ENCODE results near the gene MAP3K8. TPM values are rescaled to one million over a fixed set of nuclear protein-coding genes. Genes with fewer than 3 reads are reported as not detected.

The MAP3K8 gene
- total and polyA plus RNA-seq, 9 of the 15 experiments (the other 6 are each of a cell fraction or from before 2014, with no cell fraction given), result 6.9 to 23.6 (median 13.6) TPM

DNA sequence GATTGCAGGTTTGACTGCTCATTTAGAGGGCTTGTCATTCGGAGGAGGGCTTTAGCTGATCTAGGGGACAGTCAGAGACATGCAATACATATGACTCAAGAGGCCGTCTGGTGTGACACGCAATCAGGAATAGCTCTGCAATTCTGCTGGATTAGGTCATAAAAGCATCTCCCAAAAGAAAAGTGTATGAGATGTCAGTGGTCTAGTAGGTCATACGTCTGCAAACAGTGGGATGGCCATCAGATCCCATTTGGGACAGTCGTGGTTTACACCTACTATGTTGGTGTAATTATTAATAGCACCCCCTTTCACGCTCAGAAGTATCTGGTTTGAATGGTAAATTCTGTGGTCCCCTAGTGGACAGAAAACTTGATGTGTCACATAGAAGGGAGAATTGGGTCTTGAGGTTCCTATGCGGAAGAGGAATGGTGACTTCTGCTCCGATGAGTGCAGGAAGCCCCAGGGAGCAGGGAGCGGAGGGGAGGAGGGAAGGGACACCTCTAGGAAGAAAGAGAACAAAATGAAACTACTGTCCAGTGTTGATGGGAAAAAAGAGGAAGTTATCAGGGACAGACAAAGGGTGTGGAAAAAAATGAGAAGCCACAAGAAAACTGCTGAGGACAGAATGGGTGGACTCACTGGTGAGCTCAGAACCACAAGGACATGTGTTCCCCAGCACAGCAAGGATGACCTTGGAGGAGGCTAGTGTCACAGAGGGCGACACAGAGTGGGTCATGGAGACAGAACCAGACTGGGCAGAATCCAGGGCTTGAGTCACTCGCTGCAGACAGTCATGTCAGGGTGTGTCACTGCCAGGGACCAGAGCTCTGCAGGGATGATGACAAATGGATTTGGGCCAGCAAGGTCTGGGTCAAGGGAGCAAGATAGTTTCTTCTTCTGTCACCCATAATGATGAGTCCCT is 59.9 kb downstream of the MAP3K8 start (continued):
- TF ChIP-seq, protein P1, sequence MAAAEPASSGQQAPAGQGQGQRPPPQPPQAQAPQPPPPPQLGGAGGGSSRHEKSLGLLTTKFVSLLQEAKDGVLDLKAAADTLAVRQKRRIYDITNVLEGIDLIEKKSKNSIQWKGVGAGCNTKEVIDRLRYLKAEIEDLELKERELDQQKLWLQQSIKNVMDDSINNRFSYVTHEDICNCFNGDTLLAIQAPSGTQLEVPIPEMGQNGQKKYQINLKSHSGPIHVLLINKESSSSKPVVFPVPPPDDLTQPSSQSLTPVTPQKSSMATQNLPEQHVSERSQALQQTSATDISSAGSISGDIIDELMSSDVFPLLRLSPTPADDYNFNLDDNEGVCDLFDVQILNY (CRISPR knock-in tag; IDR thresholded peaks at IDR 0.05), result no peak
- TF ChIP-seq, protein P2, sequence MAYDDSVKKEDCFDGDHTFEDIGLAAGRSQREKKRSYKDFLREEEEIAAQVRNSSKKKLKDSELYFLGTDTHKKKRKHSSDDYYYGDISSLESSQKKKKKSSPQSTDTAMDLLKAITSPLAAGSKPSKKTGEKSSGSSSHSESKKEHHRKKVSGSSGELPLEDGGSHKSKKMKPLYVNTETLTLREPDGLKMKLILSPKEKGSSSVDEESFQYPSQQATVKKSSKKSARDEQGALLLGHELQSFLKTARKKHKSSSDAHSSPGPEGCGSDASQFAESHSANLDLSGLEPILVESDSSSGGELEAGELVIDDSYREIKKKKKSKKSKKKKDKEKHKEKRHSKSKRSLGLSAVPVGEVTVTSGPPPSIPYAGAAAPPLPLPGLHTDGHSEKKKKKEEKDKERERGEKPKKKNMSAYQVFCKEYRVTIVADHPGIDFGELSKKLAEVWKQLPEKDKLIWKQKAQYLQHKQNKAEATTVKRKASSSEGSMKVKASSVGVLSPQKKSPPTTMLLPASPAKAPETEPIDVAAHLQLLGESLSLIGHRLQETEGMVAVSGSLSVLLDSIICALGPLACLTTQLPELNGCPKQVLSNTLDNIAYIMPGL (CRISPR knock-in tag; IDR thresholded peaks at IDR 0.05), result no peak
- no peak for TF ChIP-seq ZNF197 (CRISPR knock-in tag; IDR thresholded peaks at IDR 0.05; ENCODE audit: low read depth)
- TF ChIP-seq MYBL2 (IDR thresholded peaks at IDR 0.05; ENCODE audit: low read depth), result no peak
- no peak for TF ChIP-seq MYBL2 (CRISPR knock-in tag; IDR thresholded peaks at IDR 0.05; ENCODE audit: borderline replicate concordance)
- no peak for TF ChIP-seq POLR2A (conservative IDR thresholded peaks at IDR 0.05)
- TF ChIP-seq, protein P3, sequence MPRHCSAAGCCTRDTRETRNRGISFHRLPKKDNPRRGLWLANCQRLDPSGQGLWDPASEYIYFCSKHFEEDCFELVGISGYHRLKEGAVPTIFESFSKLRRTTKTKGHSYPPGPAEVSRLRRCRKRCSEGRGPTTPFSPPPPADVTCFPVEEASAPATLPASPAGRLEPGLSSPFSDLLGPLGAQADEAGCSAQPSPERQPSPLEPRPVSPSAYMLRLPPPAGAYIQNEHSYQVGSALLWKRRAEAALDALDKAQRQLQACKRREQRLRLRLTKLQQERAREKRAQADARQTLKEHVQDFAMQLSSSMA (CRISPR knock-in tag; IDR thresholded peaks at IDR 0.05), result no peak
- no peak for TF ChIP-seq FOXJ2 (tag; IDR thresholded peaks at IDR 0.05)
- no peak for TF ChIP-seq PCBP2 (IDR thresholded peaks at IDR 0.05; ENCODE audit: low read depth, low read length, poor library complexity, severe bottlenecking)
- no peak for TF ChIP-seq ZNF184 (CRISPR knock-in tag; IDR thresholded peaks at IDR 0.05)
- no peak for TF ChIP-seq PHF21A (IDR thresholded peaks at IDR 0.05; ENCODE audit: borderline replicate concordance, low read depth)
- TF ChIP-seq ZNF586 (CRISPR knock-in tag; conservative IDR thresholded peaks at IDR 0.05), result no peak
- no peak for TF ChIP-seq ZFP1 (CRISPR knock-in tag; IDR thresholded peaks at IDR 0.05)
- TF ChIP-seq, protein P4, sequence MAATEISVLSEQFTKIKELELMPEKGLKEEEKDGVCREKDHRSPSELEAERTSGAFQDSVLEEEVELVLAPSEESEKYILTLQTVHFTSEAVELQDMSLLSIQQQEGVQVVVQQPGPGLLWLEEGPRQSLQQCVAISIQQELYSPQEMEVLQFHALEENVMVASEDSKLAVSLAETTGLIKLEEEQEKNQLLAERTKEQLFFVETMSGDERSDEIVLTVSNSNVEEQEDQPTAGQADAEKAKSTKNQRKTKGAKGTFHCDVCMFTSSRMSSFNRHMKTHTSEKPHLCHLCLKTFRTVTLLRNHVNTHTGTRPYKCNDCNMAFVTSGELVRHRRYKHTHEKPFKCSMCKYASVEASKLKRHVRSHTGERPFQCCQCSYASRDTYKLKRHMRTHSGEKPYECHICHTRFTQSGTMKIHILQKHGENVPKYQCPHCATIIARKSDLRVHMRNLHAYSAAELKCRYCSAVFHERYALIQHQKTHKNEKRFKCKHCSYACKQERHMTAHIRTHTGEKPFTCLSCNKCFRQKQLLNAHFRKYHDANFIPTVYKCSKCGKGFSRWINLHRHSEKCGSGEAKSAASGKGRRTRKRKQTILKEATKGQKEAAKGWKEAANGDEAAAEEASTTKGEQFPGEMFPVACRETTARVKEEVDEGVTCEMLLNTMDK (IDR thresholded peaks at IDR 0.05; ENCODE audit: borderline replicate concordance, insufficient read depth, low read depth, low read length, poor library complexity, severe bottlenecking), result no peak
- peak; percentile 39 to 44; a peak in 3 of 4 replicates for TF ChIP-seq NRF1 (conservative IDR thresholded peaks at IDR 0.05 in 1 of 2, IDR thresholded peaks at IDR 0.05 in 1 of 2)
- TF ChIP-seq, protein P5, sequence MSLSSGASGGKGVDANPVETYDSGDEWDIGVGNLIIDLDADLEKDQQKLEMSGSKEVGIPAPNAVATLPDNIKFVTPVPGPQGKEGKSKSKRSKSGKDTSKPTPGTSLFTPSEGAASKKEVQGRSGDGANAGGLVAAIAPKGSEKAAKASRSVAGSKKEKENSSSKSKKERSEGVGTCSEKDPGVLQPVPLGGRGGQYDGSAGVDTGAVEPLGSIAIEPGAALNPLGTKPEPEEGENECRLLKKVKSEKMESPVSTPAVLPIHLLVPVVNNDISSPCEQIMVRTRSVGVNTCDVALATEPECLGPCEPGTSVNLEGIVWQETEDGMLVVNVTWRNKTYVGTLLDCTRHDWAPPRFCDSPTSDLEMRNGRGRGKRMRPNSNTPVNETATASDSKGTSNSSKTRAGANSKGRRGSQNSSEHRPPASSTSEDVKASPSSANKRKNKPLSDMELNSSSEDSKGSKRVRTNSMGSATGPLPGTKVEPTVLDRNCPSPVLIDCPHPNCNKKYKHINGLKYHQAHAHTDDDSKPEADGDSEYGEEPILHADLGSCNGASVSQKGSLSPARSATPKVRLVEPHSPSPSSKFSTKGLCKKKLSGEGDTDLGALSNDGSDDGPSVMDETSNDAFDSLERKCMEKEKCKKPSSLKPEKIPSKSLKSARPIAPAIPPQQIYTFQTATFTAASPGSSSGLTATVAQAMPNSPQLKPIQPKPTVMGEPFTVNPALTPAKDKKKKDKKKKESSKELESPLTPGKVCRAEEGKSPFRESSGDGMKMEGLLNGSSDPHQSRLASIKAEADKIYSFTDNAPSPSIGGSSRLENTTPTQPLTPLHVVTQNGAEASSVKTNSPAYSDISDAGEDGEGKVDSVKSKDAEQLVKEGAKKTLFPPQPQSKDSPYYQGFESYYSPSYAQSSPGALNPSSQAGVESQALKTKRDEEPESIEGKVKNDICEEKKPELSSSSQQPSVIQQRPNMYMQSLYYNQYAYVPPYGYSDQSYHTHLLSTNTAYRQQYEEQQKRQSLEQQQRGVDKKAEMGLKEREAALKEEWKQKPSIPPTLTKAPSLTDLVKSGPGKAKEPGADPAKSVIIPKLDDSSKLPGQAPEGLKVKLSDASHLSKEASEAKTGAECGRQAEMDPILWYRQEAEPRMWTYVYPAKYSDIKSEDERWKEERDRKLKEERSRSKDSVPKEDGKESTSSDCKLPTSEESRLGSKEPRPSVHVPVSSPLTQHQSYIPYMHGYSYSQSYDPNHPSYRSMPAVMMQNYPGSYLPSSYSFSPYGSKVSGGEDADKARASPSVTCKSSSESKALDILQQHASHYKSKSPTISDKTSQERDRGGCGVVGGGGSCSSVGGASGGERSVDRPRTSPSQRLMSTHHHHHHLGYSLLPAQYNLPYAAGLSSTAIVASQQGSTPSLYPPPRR (CRISPR knock-in tag; IDR thresholded peaks at IDR 0.05; ENCODE audit: borderline replicate concordance), result no peak
